ENCODE results near the gene CRY2.

DNA sequence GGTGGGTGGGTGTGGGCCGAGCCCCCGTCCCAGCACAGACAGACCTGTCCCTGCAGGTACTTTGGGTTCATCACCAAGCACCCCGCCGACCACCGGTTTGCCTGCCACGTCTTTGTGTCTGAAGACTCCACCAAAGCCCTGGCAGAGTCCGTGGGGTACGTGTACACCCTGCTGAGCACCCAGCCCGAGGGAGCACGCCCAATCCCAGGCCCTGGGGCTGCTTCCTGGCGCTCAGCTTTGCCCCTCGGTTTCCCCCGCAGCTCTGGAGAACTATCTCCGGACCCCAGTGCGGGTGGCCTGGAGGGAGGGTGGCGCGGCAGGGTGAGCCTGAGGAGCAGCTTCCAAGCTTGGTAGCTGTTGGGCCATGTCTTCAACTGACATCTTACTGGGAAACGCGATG is 57.8 kb downstream of the CRY2 start:
- TF ChIP-seq CTCF (IDR thresholded peaks at IDR 0.05) (no peak), EP300 (IDR thresholded peaks at IDR 0.05; ENCODE audit: low read depth) (no peak)
